DMS79 (cell line): Measurements from ENCODE around the gene TRIL.

Experiments used
- DNase-seq: peaks from one replicate; lab custom pipeline; 2025; lab: John Stamatoyannopoulos, UW

Gene TRIL

DNA sequence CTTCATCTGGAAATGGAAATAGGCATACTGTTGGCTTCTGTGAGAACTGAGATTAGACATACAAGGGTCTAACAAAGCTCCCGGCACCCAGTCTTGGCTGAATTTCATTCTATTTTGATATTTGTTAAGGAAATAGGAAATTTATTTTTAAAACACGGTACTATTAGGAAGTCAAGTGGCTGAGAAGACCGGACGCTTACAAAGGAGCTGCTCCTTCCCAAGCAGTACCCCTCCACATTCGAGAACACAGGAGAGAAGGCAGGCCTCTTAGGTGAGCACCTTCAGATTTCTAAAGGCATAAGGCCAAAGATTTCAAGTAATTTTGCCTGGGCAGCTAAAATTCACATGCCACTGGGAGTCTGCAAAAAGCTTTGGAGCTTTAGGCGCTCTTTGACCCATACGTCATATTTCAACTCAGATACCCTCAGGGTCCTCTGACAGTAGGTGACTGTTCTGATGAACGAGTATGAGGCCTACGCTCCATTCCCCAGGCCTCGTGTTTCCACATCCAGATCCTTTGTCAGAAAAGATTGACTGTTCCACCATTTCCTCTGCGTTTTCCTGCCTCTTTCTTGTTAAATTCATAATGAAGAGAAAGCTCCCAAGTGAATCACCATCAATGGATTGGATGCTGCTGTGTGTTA lies 17.3 kb downstream of the TRIL start:
- no peak for DNase-seq

DNA sequence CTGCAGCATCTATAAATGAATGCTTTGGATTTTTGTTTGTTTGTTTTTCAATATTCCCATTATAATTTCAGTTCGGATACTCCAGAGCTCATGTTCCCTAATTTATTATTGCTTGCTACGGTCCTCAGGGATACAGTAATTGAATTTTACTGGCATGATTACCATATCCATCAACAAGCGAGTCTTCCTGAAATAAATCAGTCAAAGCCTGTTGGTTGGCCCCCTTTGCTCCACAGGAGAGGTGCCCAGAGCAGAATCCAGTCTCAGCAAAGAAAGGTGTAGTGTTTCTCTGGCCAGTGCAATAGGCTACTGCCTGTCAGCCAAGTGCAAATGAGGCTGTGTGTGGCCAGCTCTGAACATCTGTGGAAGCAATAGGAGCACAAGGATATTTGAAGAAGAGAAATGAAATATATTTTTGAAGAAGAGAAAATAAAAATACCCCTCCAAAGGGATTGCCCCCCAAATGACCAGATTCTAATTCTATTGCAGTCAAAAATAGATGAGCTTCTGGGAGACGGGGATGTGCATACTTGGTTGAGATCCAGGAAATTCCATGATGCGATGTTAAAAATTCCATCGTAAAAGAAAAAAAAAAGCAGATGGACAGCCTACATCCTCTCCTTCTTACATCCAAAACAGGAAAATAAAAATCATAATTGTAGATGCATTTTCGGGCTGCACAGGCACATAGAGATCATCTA lies 18.1 kb downstream of the TRIL start:
- DNase-seq = no peak

DNA sequence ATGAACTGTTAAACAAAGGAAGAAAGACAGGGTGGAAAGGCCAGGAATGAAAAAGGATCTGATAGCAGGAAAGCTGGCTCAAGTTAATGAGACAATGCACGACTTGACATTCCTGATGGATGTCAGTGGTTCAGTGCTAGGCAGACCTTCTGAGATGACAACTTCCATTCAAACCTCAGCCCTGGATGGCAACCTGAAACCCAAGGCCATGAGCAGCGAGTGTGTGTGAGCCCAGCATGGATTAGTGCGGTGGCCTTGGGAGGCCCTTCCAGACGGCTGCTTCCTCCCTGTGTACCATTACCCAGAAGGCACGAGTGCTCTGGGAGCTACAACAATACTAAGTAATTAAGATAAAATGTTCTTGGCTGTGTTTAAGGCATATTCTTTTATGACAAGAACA lies 18.8 kb downstream of the TRIL start:
- DNase-seq = no peak

DNA sequence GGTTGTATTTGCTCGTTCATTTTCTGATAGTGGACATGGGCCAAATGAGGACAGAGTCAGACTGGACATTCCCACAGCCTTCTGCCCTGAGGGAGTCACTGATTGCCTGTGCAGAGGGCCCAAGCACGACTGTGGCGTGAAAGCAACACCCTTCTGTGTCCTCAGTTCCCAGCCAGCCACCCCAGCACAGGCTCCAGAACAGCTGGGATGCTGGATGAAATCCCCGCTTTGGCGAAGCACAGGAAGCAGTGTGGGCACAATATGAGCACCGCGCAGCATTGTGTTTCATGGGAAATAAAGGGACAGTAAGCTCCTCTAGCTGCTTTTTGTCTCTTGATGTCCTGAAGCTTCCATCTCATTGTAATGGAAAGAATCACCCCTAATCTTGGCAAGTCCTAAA lies 20.5 kb downstream of the TRIL start:
- DNase-seq = no peak

DNA sequence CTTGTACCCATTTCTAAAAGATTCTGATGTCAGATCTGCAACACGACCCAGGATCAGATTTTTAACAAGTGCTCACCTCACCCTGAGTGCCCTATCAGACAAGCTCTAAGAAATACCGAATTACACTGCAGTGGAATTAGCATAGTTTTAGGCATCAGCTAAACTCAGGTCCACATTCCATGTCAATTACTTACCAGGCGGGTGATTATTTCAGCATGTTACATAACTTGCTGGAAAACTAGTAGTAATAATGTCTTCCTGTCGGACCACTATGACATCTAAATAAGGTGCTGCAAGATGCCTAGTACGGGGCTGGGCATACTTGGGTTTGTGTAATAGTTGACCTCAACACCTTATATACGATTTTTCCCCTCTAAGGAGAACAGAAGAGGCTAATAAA lies 21.0 kb downstream of the TRIL start:
- DNase-seq = no peak

DNA sequence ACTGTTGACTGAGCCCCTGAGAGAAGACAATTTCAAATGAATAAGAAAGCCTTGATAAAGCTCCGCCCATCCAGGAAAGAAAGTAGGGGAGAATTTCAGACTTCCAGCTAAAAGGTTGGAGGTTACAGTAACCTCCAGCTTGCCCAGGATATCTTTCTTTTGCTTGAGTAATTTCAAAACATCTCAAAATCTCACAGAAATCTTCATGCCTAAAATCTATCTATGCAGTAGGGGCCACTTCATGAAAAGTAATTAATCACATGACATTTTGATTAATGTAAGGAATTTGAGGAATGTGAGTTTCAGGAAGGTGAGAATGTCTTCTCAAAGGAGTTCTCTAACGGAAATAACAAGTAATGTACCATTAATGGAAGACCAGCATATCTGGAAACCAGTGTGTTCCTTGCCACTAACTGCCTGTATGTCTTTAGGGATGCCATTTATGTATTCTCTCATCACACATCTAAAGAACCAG lies 24.2 kb downstream of the TRIL start:
- no peak for DNase-seq

DNA sequence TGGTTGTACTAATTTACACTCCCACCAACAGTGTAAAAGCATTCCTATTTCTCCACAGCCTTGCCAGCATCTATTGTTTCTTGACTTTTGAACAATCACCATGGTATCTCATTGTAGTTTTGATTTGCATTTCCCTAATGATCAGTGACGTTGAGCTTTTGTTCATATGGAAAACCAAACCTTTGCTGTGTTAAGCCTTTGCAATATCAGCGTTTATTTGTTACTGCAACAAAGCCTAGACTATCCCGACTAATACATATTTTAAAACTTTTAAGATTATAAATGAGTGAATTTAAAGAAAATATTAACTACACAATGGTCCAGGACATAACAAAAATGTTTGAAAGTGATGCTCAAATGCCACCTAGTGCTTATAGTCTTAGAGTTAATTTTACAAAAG lies 26.6 kb downstream of the TRIL start:
- no peak for DNase-seq

DNA sequence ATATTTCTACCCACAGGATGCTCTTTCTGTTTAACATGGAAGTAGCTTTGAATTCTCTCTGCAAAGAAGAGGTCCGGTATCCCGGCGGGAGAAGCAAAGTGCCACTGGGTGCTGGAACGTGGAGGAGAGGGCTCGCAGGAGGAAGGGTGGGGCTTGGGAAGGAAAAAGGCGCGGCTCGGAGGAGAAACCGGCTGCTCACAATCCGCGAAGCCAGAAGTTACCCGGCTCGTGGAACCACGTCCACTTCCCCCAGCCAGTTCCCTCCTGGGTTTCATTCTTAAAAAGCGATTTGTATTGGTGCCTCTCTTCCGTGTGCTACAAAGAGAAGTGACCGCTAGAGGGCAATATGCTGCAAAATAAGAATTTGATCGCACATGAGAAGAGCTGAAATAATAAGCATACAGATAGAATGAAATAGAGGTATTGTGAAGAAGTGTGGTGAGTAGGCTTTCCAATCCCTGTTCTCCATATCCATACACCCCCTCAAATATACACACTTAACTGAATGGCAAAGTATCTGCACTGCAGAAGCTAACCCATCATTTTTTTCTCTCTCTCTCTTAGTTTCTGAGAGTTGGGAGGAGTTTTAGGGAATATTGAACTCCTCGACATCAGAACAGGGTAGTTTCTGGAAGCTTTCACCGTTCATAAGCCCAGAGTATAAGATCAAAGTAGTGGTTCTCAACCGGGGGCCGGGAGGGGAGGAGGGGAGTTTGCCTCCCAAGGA lies 31.1 kb downstream of the TRIL start:
- peak; percentile 46 for DNase-seq

DNA sequence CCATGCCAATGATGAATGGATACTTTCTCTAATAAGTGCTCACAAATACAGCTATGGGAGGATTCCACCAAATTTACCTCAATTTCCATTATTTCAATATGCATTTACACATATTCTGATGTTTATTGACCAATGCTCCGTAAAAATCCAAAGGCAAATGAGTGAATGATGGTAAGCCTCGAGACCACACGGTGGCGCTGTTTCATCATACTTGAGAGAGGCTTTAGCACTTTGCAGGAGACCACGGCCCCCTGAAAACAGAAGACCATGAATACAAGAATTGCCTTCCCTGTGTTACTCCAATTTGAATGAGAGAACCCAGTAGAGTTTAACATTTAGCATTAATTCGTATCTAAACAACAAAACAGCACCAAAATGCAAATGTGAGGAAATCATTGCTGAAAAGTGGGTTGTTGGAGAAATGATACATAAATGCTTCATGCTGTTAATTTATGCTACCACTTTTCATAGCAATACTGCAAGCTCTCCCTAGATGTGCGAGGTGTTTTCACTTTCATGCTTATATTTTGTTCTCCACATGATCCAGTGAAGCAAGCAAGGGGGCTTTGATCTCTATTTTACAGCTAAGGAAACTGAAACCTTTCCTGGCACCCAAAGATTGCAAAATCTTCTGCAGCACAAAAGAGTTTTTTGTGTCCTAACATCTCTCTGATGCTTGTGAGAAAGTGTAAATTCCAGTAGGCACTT lies 35.4 kb downstream of the TRIL start:
- peak; percentile 39 for DNase-seq

DNA sequence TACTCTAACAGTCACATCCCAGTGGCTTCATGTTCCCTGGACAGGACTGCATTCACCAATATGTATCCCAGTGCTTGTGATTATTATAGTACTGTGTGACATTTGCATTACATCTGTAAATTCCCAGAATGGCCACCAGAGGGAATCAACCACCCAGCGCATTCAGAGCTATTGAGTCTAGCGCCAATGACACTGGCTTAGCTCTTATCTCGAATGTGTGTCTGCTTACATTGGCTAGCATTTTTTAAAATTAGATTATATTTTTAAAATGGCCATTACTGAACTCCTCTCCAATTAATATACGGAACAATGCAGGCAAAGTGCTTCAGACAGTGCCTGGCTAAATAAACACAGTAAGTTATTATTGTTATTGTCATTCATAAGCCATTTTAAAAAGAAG lies 36.3 kb downstream of the TRIL start:
- peak; percentile 43 for DNase-seq

DNA sequence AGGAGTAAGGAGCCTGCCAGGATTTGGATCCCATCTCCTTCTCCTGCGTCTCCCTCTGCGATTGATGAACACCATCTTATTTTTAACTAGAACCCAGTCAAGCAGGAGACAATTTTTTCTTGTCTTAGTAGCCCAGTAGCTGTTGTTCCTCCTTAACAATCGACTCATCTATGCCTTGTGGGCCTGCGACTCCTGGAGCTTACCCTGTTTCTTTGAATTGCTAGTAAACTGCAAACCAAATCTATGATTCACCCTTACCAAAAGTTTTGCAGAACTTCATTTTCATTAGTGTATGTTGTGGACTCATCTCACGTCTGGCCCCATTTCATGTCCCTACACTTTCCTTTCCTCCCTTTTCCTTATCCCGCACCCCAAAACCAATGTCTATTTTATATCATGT lies 37.7 kb downstream of the TRIL start:
- no peak for DNase-seq

DNA sequence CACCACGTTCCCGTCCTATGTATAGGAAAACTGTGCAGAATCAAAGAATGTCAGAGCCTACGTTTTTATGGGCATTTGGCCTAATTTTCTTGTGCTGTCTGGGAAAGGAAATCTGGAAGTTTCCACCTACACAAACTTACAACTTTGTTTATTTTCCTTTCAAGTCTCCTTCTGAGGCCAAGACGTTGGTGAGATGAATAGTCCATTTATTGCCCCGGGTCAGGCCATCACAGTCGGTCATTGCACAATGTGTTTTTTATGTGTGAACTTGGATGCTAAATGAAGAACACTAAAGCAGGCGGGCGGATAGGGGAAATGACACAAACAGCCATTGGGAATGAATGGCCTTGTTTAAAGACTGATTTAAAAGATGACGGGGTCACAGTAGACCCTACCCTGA lies 38.6 kb downstream of the TRIL start:
- DNase-seq = no peak

DNA sequence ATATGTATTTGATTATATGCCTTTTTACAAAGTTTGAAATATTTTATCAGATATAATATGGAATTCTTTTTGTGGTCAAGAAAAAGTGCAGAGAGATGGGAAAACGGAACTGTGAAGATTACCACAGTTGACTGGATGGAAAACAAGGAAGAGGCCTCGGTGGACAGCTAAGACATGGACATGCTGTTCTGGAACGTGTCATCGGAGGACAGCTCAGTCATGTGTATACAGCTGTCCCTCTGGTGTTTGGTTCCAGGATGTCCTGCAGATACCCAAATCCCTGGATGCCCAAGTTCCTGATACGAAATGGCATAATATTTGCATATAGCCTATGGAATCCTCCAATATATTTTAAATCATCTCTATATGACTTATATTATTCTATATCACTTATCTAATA lies 49.4 kb downstream of the TRIL start:
- no peak for DNase-seq

DNA sequence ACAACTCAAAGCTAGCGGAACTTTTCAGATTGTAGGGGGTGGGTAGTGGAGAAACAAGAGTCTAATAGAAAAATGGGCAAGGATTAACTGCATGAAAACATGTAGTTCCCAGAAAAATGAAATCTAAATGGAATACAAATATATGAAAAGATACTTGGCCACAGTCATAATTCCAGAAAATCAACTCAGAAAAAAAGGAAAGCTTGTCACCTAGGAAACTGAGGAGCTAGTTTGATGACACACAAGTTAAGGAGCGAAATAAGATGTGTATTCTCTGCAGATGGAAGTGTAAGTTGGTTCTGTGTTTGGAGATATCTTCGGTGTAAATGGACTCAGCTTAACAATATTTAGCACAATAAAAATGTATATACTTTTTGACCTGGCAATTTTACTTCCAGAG lies 52.7 kb downstream of the TRIL start:
- DNase-seq = no peak

DNA sequence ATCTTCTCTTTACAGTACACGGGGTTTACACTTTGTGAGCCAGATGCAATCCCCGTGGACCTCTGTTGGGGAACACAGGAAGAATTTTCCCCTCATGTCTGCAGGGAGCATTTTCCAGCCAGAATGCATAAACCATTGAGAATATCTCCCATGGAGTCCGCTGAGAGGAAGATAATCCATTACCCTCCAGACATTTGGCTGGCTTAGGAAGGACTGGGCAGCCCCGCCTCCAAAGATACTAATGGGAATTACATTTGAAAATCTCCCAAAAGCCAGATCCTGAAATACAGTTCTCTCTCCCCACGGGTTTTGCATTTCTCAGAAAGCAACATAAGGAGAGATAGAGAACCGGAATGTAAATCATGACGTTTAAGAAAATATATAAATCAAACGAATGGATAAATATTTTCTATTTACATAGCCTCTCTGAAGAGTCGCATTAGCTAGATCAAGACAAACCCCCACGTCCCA lies 53.5 kb downstream of the TRIL start:
- DNase-seq = no peak

DNA sequence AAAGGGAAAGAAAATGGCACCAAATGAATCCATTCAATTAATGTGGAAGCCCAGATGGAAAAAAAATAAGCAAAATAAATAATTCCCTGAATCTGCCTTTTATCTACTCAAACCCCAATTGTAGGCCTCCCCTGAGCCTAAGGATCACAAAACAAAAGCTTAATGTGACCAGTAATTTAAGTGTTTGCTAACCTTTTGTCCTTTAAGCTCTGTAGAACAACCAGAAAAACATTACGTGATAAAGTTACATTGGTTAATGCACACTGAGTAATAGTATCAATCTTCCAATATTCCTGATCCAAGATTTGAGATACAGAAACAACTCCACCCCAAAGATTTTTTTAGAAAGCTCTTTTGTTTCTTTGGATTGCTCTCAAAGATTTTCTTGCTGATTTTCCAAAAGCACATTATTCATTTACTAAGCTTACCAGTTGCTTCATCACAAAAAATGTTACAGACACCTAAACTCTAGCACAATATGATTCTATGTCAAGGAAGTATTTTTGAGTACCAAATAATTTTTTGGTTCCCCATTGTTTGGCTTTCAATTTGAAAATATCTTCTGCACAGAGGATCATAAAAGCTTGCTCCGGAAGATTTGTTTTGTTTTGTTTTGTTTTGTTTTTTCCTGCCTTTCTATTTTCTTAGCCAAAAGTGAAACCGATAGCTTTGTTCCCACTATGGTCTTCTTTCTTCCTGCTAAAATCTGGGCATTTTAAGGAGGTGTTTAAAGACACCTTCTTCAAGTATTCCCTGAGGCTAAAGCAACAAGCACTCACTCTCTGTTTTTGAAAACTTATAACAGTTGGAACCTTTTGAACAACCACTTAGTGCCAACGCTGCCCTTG lies 54.2 kb downstream of the TRIL start:
- no peak for DNase-seq
